WTC11 (cell line): Measurements from ENCODE around the gene PDK3.

Experiments used
- ELF4 ChIP-seq: sonication (generic); formaldehyde crosslinking; IDR thresholded peaks from 2 replicates; pipeline ENCODE4 v1.8.1; 2022; ENCODE audit warnings: low read depth, mild to moderate bottlenecking, moderate library complexity, missing genetic modification reagents
- ESRRA ChIP-seq: sonication (generic); formaldehyde crosslinking; IDR thresholded peaks from 2 replicates; pipeline ENCODE4 v1.8.1; 2022; ENCODE audit warnings: mild to moderate bottlenecking, missing genetic modification reagents, borderline replicate concordance
- ETV6 ChIP-seq: sonication (generic); formaldehyde crosslinking; IDR thresholded peaks from 2 replicates; pipeline ENCODE4 v1.8.1; 2022; ENCODE audit warnings: mild to moderate bottlenecking, missing genetic modification reagents
- SOX15 ChIP-seq: fragments of 250-450 bp; sonication (Bioruptor Pico); IDR thresholded peaks from 2 replicates; pipeline ENCODE4 v1.9.0; 2021; ENCODE audit warnings: mild to moderate bottlenecking
- TP53 ChIP-seq: sonication (generic); formaldehyde crosslinking; IDR thresholded peaks from 2 replicates; pipeline ENCODE4 v1.8.1; 2023; ENCODE audit warnings: mild to moderate bottlenecking, missing genetic modification reagents
- TF ChIP-seq, protein P1 (sequence below): sonication (generic); formaldehyde crosslinking; IDR thresholded peaks from 2 replicates; pipeline ENCODE4 v1.8.1; 2023; ENCODE audit warnings: mild to moderate bottlenecking, missing genetic modification reagents, moderate library complexity
- TF ChIP-seq, protein P2 (sequence below): fragments of 200-600 bp; IDR thresholded peaks from 2 replicates; pipeline ENCODE4 v1.8.0; 2022; ENCODE audit warnings: antibody characterized with exemption
- TF ChIP-seq, protein P3 (sequence below): sonication (generic); formaldehyde crosslinking; IDR thresholded peaks from 2 replicates; pipeline ENCODE4 v1.8.0; 2022; ENCODE audit warnings: mild to moderate bottlenecking, missing genetic modification reagents
- TF ChIP-seq, protein P4 (sequence below): sonication (generic); formaldehyde crosslinking; IDR thresholded peaks from 2 replicates; pipeline ENCODE4 v1.8.0; 2022; ENCODE audit warnings: missing genetic modification reagents

DNA sequence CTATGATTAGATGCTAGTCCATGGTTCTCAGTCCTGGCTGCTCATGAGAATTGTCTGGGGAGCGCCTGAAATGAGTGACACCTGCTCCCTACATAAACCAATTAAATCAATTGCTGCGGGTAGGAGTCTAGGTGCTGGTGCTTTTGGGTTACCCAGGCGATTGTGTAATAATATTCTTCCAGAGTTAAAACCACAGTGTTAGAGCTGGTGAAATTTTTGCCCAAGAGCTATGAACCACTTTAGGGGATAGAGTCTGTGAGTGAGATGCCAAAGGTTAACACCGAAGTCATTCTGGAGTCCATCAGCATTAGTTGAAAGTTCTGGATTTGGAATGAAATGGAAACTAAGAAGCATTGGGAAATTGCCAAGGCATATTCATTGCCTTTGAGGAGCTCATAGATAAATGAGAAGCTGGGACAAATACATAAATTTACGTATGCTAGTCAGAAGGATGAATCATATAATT is 15.3 kb downstream of the PDK3 start:
- TF ChIP-seq, protein P1, sequence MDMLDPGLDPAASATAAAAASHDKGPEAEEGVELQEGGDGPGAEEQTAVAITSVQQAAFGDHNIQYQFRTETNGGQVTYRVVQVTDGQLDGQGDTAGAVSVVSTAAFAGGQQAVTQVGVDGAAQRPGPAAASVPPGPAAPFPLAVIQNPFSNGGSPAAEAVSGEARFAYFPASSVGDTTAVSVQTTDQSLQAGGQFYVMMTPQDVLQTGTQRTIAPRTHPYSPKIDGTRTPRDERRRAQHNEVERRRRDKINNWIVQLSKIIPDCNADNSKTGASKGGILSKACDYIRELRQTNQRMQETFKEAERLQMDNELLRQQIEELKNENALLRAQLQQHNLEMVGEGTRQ (CRISPR knock-in tag): no peak
- TF ChIP-seq, protein P2, sequence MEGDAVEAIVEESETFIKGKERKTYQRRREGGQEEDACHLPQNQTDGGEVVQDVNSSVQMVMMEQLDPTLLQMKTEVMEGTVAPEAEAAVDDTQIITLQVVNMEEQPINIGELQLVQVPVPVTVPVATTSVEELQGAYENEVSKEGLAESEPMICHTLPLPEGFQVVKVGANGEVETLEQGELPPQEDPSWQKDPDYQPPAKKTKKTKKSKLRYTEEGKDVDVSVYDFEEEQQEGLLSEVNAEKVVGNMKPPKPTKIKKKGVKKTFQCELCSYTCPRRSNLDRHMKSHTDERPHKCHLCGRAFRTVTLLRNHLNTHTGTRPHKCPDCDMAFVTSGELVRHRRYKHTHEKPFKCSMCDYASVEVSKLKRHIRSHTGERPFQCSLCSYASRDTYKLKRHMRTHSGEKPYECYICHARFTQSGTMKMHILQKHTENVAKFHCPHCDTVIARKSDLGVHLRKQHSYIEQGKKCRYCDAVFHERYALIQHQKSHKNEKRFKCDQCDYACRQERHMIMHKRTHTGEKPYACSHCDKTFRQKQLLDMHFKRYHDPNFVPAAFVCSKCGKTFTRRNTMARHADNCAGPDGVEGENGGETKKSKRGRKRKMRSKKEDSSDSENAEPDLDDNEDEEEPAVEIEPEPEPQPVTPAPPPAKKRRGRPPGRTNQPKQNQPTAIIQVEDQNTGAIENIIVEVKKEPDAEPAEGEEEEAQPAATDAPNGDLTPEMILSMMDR: no peak
- TF ChIP-seq TP53 (CRISPR knock-in tag) (no peak), ESRRA (CRISPR knock-in tag) (no peak), ETV6 (no peak), SOX15 (no peak), ELF4 (CRISPR knock-in tag) (no peak)
- TF ChIP-seq, protein P3, sequence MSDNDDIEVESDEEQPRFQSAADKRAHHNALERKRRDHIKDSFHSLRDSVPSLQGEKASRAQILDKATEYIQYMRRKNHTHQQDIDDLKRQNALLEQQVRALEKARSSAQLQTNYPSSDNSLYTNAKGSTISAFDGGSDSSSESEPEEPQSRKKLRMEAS (CRISPR knock-in tag): no peak
- TF ChIP-seq, protein P4, sequence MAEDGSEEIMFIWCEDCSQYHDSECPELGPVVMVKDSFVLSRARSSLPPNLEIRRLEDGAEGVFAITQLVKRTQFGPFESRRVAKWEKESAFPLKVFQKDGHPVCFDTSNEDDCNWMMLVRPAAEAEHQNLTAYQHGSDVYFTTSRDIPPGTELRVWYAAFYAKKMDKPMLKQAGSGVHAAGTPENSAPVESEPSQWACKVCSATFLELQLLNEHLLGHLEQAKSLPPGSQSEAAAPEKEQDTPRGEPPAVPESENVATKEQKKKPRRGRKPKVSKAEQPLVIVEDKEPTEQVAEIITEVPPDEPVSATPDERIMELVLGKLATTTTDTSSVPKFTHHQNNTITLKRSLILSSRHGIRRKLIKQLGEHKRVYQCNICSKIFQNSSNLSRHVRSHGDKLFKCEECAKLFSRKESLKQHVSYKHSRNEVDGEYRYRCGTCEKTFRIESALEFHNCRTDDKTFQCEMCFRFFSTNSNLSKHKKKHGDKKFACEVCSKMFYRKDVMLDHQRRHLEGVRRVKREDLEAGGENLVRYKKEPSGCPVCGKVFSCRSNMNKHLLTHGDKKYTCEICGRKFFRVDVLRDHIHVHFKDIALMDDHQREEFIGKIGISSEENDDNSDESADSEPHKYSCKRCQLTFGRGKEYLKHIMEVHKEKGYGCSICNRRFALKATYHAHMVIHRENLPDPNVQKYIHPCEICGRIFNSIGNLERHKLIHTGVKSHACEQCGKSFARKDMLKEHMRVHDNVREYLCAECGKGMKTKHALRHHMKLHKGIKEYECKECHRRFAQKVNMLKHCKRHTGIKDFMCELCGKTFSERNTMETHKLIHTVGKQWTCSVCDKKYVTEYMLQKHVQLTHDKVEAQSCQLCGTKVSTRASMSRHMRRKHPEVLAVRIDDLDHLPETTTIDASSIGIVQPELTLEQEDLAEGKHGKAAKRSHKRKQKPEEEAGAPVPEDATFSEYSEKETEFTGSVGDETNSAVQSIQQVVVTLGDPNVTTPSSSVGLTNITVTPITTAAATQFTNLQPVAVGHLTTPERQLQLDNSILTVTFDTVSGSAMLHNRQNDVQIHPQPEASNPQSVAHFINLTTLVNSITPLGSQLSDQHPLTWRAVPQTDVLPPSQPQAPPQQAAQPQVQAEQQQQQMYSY: no peak
